Common myeloid progenitor, CD34-positive (primary cell): ENCODE data around the gene ZNF100.
A peak's percentile ranks its signal among the peaks of the same experiment; 100 is the strongest.

Source experiments
- CTCF ChIA-PET: fragments of 350-600 bp; sonication (Branson Sonifier 250); formaldehyde crosslinking; loops from one replicate; lab custom pipeline; 2021; ENCODE audit warnings: antibody characterized with exemption; lab: Charles Lee
- POLR2A ChIA-PET: fragments of 350-600 bp; sonication (Branson Sonifier 250); formaldehyde crosslinking; loops from one replicate; lab custom pipeline; 2021; ENCODE audit warnings: antibody characterized with exemption; lab: Charles Lee
- DNase-seq, 3 donors: peaks; one replicate each; pipeline versions ENCODE4 v3.0.0 to v3.0.0-alpha.2; 2013
- H3K27ac ChIP-seq, 2 experiments: 1 replicate in 1 of 2; 2 replicates in 1 of 2; pipeline ENCODE4 v1.7.0; 2013; ENCODE audit warnings: inconsistent platforms in 2 of 2, low read length in 2 of 2, mild to moderate bottlenecking in 2 of 2, low read depth in 1 of 2, moderate library complexity in 1 of 2; ENCODE audit not compliant: severe bottlenecking in 2 of 2, insufficient read depth in 1 of 2, poor library complexity in 1 of 2
- H3K27me3 ChIP-seq, 5 experiments: replicated peaks in 2 of 5; 1 replicate in 3 of 5; 2 replicates in 2 of 5; pipeline versions ENCODE4 v1.6.1 to v1.7.0; 2013; ENCODE audit warnings: low read length in 4 of 5, mild to moderate bottlenecking in 2 of 5, moderate library complexity in 2 of 5, inconsistent platforms in 1 of 5; ENCODE audit not compliant: insufficient read depth in 5 of 5, control insufficient read depth in 4 of 5
- H3K36me3 ChIP-seq, 4 experiments: 1 replicate in 2 of 4; 2 replicates in 2 of 4; pipeline versions ENCODE4 v1.6.1 to v1.7.0; 2013; ENCODE audit warnings: low read length in 3 of 4, control low read depth in 1 of 4, mild to moderate bottlenecking in 1 of 4; ENCODE audit not compliant: control insufficient read depth in 4 of 4, insufficient read depth in 4 of 4
- H3K4me1 ChIP-seq, 4 experiments: 1 replicate in 3 of 4; 2 replicates in 1 of 4; pipeline versions ENCODE4 v1.6.1 to v1.7.1; 2013; ENCODE audit warnings: low read length in 3 of 4, mild to moderate bottlenecking in 3 of 4, control low read depth in 1 of 4, inconsistent platforms in 1 of 4, moderate library complexity in 1 of 4; ENCODE audit not compliant: control insufficient read depth in 4 of 4, insufficient read depth in 4 of 4; ENCODE audit errors: control extremely low read depth in 1 of 4
- H3K4me3 ChIP-seq, 7 experiments: 1 replicate in 4 of 7; 2 replicates in 3 of 7; pipeline versions ENCODE4 v1.5.1 to v1.7.0; 2013; ENCODE audit warnings: mild to moderate bottlenecking in 7 of 7, low read length in 6 of 7, moderate library complexity in 6 of 7, inconsistent platforms in 2 of 7, low read depth in 2 of 7, control low read depth in 1 of 7; ENCODE audit not compliant: insufficient read depth in 4 of 7, control insufficient read depth in 1 of 7; ENCODE audit errors: extremely low read depth in 1 of 7
- H3K9me3 ChIP-seq, 5 experiments: 1 replicate in 4 of 5; 2 replicates in 1 of 5; pipeline versions ENCODE4 v1.6.1 to v1.7.1; 2013; ENCODE audit warnings: low read length in 4 of 5, mild to moderate bottlenecking in 2 of 5, inconsistent platforms in 1 of 5, low read depth in 1 of 5, moderate library complexity in 1 of 5; ENCODE audit not compliant: control insufficient read depth in 4 of 5, insufficient read depth in 2 of 5; ENCODE audit errors: control extremely low read depth in 1 of 5
- WGBS: methylation state at CpG from one replicate; pipeline ENCODE4 v1.1.5; 2013; ENCODE audit not compliant: insufficient coverage; 5-methylcytosine and 5-hydroxymethylcytosine counted together

The ZNF100 gene

DNA sequence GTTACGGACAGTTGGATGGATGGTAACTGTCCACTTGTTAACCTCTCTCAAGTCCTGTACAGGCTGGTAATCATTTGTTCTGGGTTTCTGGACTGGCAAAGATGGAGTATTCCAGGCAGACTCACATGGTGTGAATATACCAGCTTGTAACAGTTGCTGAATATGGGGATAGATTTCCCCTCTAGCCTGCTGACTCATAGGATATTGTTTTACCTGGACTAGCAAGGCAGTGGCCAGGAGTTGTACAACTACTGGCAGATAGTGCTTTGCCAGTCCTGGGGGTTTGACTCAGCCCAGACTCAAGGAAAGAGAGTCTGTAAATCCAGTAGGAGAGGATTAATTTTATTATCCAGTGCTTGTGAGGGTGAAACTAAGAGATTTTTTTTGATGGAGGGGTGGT lies 74.0 kb downstream of the ZNF100 start:
- no peaks in the 10 kb centered on the region for H3K9me3 ChIP-seq

DNA sequence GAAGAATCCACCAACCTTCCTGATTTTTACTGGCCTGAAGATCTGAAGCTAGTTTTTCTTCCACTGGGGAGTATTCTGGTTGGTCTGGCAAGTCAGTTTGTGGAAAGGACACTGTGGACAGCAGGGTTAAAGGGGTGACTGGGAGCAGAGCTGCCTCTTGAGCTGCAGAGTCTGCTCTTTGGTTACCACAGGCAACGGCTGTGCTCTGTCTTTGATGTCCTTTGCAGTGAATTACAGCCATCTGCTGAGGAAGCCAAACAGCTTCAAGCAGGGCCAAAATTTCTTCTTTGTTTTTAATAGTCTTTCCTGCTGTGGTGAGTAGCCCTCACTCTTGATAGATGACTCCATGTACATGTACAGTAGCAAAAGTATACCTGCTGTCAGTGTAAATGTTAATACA lies 75.7 kb downstream of the ZNF100 start:
- no peak overlapping the region for H3K27ac ChIP-seq
- ChIA-PET CTCF (interaction anchor here (1.1 to 1.5 kb wide), 5 partner anchors 11 to 208 kb away, joined by 3 to 6 read pairs (median 4); partner anchors contain the start of gene ZNF429), POLR2A (interaction anchor here (0.6 to 1.1 kb wide), 3 partner anchors 109 to 208 kb away, joined by 3 to 5 read pairs (median 4); partner anchors contain the start of gene ZNF429)
- no peak overlapping the region for H3K4me3 ChIP-seq
- no peak for DNase-seq
- WGBS: 50% methylated on average over 1 of the region's 1 CpG
- no peaks in the 10 kb centered on the region for H3K27me3 ChIP-seq
- H3K9me3 ChIP-seq: no peaks in the 10 kb centered on the region
- H3K36me3 ChIP-seq: no peaks in the 10 kb centered on the region
- H3K4me1 ChIP-seq: no peaks in the 10 kb centered on the region

More for the DNA sequence above, 74.0 kb downstream of the ZNF100 start:
- no peak for DNase-seq
- Histone ChIP-seq H3K36me3 (no peaks in the 10 kb centered on the region), H3K27me3 (no peaks in the 10 kb centered on the region), H3K4me1 (no peaks in the 10 kb centered on the region), H3K27ac (no peak overlapping the region), H3K4me3 (no peak overlapping the region)
- 100% methylated on average over 1 of the region's 1 CpG for WGBS
- POLR2A ChIA-PET: no interaction called here
- CTCF ChIA-PET: interaction anchor here (0.7 kb wide), 1 partner anchor 210 kb away, joined by 3 read pairs; no protein-coding TSS in a partner anchor

DNA sequence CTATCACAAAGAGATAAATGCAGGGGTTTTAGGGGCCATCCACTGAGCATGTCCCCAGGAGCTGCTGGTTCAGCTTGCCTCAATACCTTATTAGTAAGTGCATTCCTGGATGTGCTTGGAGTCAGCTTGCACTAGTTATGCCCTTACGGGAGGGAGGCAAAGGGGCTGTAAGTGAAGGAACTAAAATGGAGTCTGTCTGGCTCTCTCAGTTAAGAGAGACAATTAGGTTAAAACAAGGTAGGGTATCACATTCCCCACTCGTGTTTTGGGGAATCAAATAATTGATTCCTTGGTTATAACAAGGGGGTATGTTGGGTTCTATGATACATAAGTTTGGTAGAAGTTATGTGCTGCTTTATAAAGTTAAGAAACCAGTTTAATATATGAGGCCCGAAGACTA lies 78.9 kb downstream of the ZNF100 start:
- 92% methylated on average over 3 of the region's 3 CpGs for whole genome bisulfite sequencing
- Histone ChIP-seq H3K4me1 (no peaks in the 10 kb centered on the region), H3K27me3 (no peaks in the 10 kb centered on the region), H3K9me3 (no peaks in the 10 kb centered on the region), H3K27ac (no peak overlapping the region), H3K4me3 (no peak overlapping the region), H3K36me3 (no peaks in the 10 kb centered on the region)
- ChIA-PET POLR2A (no interaction called here), CTCF (interaction anchor here (1.0 to 1.8 kb wide), 2 partner anchors 9 to 95 kb away, joined by 3 to 6 read pairs; no protein-coding TSS in a partner anchor)
- no peak for DNase-seq

DNA sequence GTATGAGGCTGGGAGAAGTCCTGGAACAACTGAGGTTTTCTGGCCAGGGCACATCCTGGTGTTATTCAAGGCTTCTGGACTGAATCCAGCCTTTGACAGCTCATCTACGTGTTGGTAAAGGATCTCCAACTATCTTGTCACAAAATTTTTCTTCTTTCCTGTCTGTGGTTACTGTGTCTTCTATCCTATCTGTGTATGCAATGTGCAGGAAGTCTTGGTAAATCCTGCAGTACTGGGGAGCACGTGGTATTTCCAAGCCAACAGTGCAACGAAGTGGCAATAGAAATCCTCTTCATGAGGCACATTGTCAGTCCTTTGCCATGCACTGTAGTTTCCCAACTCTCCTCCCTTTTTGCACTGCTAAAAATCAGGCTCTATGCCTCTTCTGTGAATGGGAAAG lies 86.7 kb downstream of the ZNF100 start:
- peak in 1 of 3 donors; percentile 22 for DNase-seq
- no peaks in the 10 kb centered on the region for H3K27me3 ChIP-seq
- H3K4me3 ChIP-seq: no peak overlapping the region
- peaks cover 0 to 5% (median 0%) of the 10 kb centered on the region in 5 experiments for H3K9me3 ChIP-seq
- H3K27ac ChIP-seq: no peak overlapping the region
- WGBS: 80% methylated on average over 1 of the region's 3 CpGs
- CTCF ChIA-PET: interaction anchor here (2.0 kb wide), 1 partner anchor 197 kb away, joined by 7 read pairs; no protein-coding TSS in a partner anchor
- H3K4me1 ChIP-seq: peaks cover 0 to 15% (median 5%) of the 10 kb centered on the region in 4 experiments
- H3K36me3 ChIP-seq: no peaks in the 10 kb centered on the region
- POLR2A ChIA-PET: no interaction called here

DNA sequence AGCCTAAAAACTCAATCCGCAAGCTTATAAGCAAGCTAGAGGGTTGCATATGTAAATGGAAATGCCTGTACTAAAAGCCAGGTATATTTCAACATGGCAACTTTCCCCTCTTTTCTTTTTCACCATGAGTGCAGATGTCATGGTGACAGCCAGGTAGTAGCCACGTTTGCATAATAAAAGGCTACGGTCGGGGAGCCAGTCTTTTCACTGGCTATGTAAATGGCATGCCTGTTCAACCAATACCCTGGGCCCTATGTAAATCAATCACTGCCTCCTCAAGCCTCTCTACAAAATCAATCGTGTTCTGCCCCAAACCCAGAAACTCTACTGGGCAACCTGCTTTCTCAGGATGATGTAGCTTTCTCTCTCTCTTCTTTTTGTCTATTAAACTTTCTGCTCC lies 87.4 kb downstream of the ZNF100 start:
- peaks cover 0 to 5% (median 0%) of the 10 kb centered on the region in 5 experiments for H3K9me3 ChIP-seq
- H3K27ac ChIP-seq: no peak overlapping the region
- CTCF ChIA-PET: interaction anchor here (0.7 to 2.0 kb wide), 7 partner anchors 18 to 216 kb away, joined by 3 to 7 read pairs (median 4); partner anchors contain the start of gene ZNF429
- H3K4me1 ChIP-seq: peaks cover 0 to 20% (median 5%) of the 10 kb centered on the region in 4 experiments
- 93% methylated on average over 4 of the region's 5 CpGs for WGBS
- no peaks in the 10 kb centered on the region for H3K27me3 ChIP-seq
- no peaks in the 10 kb centered on the region for H3K36me3 ChIP-seq
- no peak overlapping the region for H3K4me3 ChIP-seq
- DNase-seq: no peak
- POLR2A ChIA-PET: no interaction called here

DNA sequence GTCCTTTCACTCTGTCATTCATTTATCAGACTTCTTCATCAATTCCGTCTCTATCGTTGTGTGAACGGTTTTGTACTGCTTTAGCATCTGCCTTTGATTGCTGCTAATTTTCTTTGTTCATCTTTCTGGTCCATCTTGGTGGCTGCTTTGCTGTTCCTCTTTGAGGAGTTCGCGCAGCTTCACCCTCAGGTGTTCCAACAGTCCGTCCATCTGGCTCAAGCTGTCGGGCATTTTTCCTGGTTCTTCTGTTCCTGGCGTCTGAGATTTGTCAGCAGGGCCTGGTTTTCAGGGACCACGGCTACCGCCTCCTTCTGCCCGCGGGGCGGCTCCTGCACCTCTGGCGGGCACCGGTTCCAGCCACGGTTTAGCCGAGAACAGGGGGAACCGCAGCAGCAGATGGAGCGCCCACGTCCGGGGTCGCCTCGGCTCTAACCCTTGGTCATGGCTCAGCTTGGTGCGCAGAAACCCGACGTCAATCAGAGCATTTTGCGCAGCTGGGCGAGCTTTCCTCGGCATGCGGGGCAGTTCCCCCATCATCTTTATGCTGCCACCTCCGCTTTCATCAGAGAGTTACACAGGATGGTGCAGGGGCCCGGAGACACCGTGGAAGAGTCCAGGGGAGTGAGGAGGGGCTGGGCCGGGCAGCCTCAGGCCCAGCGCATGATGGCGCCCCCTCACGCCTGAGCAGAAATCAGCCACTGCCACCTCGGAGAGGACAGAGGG lies 89.5 kb downstream of the ZNF100 start:
- peak; percentile 60 to 89 (median 76) for DNase-seq
- Histone ChIP-seq H3K27ac (peak overlapping the region in 1 of 2 experiments; percentile 79), H3K36me3 (no peaks in the 10 kb centered on the region), H3K9me3 (peaks cover 0 to 5% (median 0%) of the 10 kb centered on the region in 5 experiments), H3K27me3 (no peaks in the 10 kb centered on the region), H3K4me3 (peak overlapping the region in 6 of 7 experiments; percentile 21 to 92 (median 77)), H3K4me1 (peaks cover 0 to 37% (median 9%) of the 10 kb centered on the region in 4 experiments)
- WGBS: 59% methylated on average over 30 of the region's 38 CpGs
- ChIA-PET CTCF (interaction anchor here (0.6 to 1.5 kb wide), 10 partner anchors 12 to 195 kb away, joined by 3 to 4 read pairs (median 3); partner anchors contain the start of gene ZNF429), POLR2A (interaction anchor here (0.9 to 2.0 kb wide), 4 partner anchors 73 to 195 kb away, joined by 3 to 9 read pairs (median 5); partner anchors contain the start of gene ZNF429)
